Stimulated activated CD4-positive, alpha-beta T cell treated with anti-CD3 and anti-CD28 coated beads, TNF-alpha, amount 100 ng/mL, for 4 hours (primary cell): ENCODE measurements around the gene RBP3.

ENCODE experiments used
- DNase-seq, 3 experiments: peaks; one replicate each; pipeline ENCODE4 v3.0.0-alpha.2; 2020; ENCODE audit warnings: low read depth in 3 of 3

RBP3 gene

GRCh38 chr10:47348138-47348651, at the start of gene RBP3:
Gene RBP3, plus strand, starts transcription at chr10:47348363. Its CDS starts 122 bp downstream, at chr10:47348485.
- no peak for DNase-seq

GRCh38 chr10:47298715-47299114, 49.4 kb upstream of the RBP3 start:
- DNase-seq: no peak

- peak in 1 of 3 experiments; percentile 26 for DNase-seq
These were observed 48.3 kb upstream of the RBP3 start, which contains the start of gene GDF10 for GRCh38 chr10:47299611-47300428. Gene GDF10, plus strand, starts transcription at chr10:47300197. Its CDS starts 455 bp downstream, at chr10:47300652.

GRCh38 chr10:47300429-47300931, 47.7 kb upstream of the RBP3 start:
- DNase-seq: no peak

- no peak for DNase-seq
These were observed 46.3 kb upstream of the RBP3 start for GRCh38 chr10:47301833-47302232.

GRCh38 chr10:47303105-47303504, 45.1 kb upstream of the RBP3 start:
- DNase-seq: no peak

- no peak for DNase-seq
These were observed 44.3 kb upstream of the RBP3 start for GRCh38 chr10:47303866-47304265.

- no peak for DNase-seq
These were observed 42.6 kb upstream of the RBP3 start for GRCh38 chr10:47305566-47305965.

GRCh38 chr10:47306387-47307210, 41.6 kb upstream of the RBP3 start:
- DNase-seq: no peak

- DNase-seq: no peak
These were observed 40.8 kb upstream of the RBP3 start for GRCh38 chr10:47307381-47307780.

- no peak for DNase-seq
These were observed 39.4 kb upstream of the RBP3 start for GRCh38 chr10:47308775-47309174.

- no peak for DNase-seq
These were observed 38.6 kb upstream of the RBP3 start for GRCh38 chr10:47309408-47310089.

GRCh38 chr10:47310090-47310505, 38.1 kb upstream of the RBP3 start:
- no peak for DNase-seq

GRCh38 chr10:47311193-47311931, 36.8 kb upstream of the RBP3 start:
- no peak for DNase-seq

GRCh38 chr10:47311932-47312662, 36.1 kb upstream of the RBP3 start:
- DNase-seq: peak; percentile 75 to 80 (median 76)

- DNase-seq: no peak
These were observed 35.5 kb upstream of the RBP3 start for GRCh38 chr10:47312663-47312995.

GRCh38 chr10:47314416-47314970, 33.7 kb upstream of the RBP3 start:
- no peak for DNase-seq

GRCh38 chr10:47315421-47315820, 32.7 kb upstream of the RBP3 start:
- DNase-seq: no peak

- DNase-seq: no peak
These were observed 32.0 kb upstream of the RBP3 start for GRCh38 chr10:47316131-47316530.

GRCh38 chr10:47317251-47317650, 30.9 kb upstream of the RBP3 start:
- no peak for DNase-seq
